Islet precursor cell (in vitro differentiated cells): ENCODE data around the gene AP3B1.

Experiments used
- DNase-seq: peaks from one replicate; pipeline ENCODE4 v3.0.0-alpha.2; 2018

AP3B1 gene

GRCh38 chr5:78287833-78288232, 6.7 kb downstream of the AP3B1 start:
- no peak for DNase-seq

GRCh38 chr5:78287169-78287568, 7.3 kb downstream of the AP3B1 start:
- no peak for DNase-seq

GRCh38 chr5:78286290-78286689, 8.2 kb downstream of the AP3B1 start:
- no peak for DNase-seq

- no peak for DNase-seq
Observed at GRCh38 chr5:78283802-78284201, 10.7 kb downstream of the AP3B1 start.

- DNase-seq: no peak
Observed at GRCh38 chr5:78283105-78283504, 11.4 kb downstream of the AP3B1 start.

GRCh38 chr5:78280261-78280660, 14.2 kb downstream of the AP3B1 start:
- no peak for DNase-seq

GRCh38 chr5:78279194-78279593, 15.3 kb downstream of the AP3B1 start:
- no peak for DNase-seq

- DNase-seq: no peak
Observed at GRCh38 chr5:78277715-78278114, 16.8 kb downstream of the AP3B1 start.

- DNase-seq: no peak
Observed at GRCh38 chr5:78275998-78276543, 18.4 kb downstream of the AP3B1 start.

GRCh38 chr5:78274540-78275197, 19.8 kb downstream of the AP3B1 start:
- DNase-seq: no peak

- DNase-seq: no peak
Observed at GRCh38 chr5:78273436-78273835, 21.1 kb downstream of the AP3B1 start.

GRCh38 chr5:78271766-78272165, 22.7 kb downstream of the AP3B1 start:
- DNase-seq: no peak

GRCh38 chr5:78269088-78269703, 25.3 kb downstream of the AP3B1 start:
- no peak for DNase-seq

GRCh38 chr5:78268356-78268755, 26.1 kb downstream of the AP3B1 start:
- no peak for DNase-seq

- no peak for DNase-seq
Observed at GRCh38 chr5:78265163-78265562, 29.3 kb downstream of the AP3B1 start.

- no peak for DNase-seq
Observed at GRCh38 chr5:78264600-78264999, 29.9 kb downstream of the AP3B1 start.

GRCh38 chr5:78260771-78261170, 33.7 kb downstream of the AP3B1 start:
- DNase-seq: no peak

- DNase-seq: no peak
Observed at GRCh38 chr5:78253201-78253600, 41.3 kb downstream of the AP3B1 start.

- no peak for DNase-seq
Observed at GRCh38 chr5:78252715-78253114, 41.8 kb downstream of the AP3B1 start.

GRCh38 chr5:78251663-78252284, 42.7 kb downstream of the AP3B1 start:
- no peak for DNase-seq

- peak; percentile 80 for DNase-seq
Observed at GRCh38 chr5:78245136-78245535, 49.4 kb downstream of the AP3B1 start.

- DNase-seq: no peak
Observed at GRCh38 chr5:78243639-78244038, 50.9 kb downstream of the AP3B1 start.

- no peak for DNase-seq
Observed at GRCh38 chr5:78243091-78243490, 51.4 kb downstream of the AP3B1 start.

- no peak for DNase-seq
Observed at GRCh38 chr5:78242001-78242400, 52.5 kb downstream of the AP3B1 start.
